Measurements from ENCODE around the gene ZDBF2.

GRCh38 chr2:206336861-206337260 lies 62.4 kb downstream of the ZDBF2 start:
- TF ChIP-seq YY1 (IDR thresholded peaks at IDR 0.05; ENCODE audit: insufficient read depth, insufficient read length), result no peak
- no peak for TF ChIP-seq ZNF274 (IDR thresholded peaks at IDR 0.05; ENCODE audit: low read depth, low read length)
- TF ChIP-seq SUZ12 (IDR thresholded peaks at IDR 0.05; ENCODE audit: extremely low read depth, insufficient read depth, insufficient read length), result no peak
